Measurements from ENCODE around the gene SORCS2.

The SORCS2 gene

DNA sequence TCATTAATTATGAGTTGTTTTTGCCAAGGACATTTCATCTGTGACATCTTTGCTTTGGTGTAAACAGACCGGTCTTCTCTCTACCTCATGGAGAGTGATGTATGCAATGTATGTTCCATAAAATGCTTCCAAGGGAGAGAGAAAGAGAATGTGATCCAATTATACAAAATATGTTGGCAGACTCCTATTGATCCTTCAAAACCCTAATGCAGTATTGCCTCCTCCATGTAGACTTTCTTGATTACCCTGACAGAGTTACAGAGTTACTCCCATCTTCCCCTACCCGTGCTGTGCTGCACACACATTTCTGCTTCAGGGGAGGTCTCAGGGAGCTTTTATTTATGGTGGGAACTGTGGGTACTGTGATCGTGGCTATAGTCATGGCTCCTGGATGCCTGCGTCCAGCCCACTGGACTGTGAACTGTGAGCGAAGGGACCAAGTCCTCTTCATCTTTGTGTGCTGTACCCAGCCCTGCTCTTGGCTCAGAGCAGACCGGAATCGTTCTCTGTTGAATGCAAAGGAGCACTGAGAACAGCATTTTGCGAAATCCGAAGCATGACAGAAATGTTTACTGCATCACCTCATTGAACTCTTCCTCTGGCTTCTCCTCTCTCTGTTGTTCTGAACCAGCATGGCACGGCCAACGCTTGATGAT lies 32.7 kb downstream of the SORCS2 start:
- DNase-seq: no peak

DNA sequence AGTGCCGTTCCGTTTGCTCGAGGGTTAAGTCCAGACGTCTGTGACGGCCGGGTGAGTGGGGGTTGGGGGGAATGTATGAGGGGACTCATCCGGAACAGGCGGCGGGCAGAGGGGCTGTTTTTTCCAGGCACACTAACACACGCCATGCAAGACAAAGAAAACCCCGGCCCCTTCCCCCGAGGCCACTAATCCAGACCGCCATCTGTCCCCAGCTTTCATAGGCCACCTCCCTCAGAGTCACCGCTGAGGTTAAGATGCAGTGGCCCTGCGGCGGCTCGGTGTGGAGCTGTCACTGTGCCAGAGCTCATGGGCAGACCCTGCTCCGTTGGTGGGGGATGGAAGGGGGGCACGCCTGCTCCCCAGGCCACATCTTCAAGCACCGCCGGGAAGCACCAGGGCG lies 34.1 kb downstream of the SORCS2 start:
- DNase-seq: no peak

DNA sequence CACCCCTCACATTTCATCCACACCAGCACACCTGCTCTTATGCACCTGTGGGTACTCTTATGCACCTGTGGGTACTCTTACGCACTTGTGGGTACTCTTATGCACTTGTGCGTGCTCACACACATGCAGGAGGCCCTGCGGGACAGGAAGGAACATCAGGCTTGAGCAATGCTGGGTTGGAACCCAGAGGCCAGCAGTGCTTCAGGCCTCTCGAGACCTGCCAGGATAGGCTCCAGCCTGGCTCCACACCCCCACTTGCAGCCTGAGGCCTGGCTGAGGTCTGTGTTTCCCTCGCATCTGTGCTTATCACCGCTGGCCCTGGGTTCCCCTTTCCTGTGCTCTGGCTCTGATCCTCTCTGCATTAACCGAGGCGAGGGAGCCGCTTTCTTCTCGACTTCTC lies 34.7 kb downstream of the SORCS2 start:
- DNase-seq: no peak

DNA sequence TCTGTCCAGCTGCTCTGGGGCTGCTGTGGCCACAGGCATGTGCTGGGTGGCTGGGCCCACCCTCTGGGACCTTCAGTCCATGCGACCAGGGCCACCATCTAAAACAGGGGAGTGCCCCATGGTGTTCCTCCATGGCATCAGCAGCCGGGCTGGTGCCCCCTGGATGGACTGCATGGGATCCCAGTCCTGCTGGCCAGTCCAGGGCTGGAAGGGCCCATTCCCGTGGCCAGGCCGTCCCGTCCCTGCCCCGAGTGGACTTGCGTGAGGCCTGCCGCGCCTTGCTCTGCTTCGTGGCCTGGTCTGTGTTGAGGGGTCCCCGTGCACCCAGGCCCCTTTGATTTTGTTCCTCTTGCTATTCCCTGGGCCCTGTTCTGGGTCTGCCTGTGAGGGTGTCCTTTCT lies 36.4 kb downstream of the SORCS2 start:
- no peak for DNase-seq

DNA sequence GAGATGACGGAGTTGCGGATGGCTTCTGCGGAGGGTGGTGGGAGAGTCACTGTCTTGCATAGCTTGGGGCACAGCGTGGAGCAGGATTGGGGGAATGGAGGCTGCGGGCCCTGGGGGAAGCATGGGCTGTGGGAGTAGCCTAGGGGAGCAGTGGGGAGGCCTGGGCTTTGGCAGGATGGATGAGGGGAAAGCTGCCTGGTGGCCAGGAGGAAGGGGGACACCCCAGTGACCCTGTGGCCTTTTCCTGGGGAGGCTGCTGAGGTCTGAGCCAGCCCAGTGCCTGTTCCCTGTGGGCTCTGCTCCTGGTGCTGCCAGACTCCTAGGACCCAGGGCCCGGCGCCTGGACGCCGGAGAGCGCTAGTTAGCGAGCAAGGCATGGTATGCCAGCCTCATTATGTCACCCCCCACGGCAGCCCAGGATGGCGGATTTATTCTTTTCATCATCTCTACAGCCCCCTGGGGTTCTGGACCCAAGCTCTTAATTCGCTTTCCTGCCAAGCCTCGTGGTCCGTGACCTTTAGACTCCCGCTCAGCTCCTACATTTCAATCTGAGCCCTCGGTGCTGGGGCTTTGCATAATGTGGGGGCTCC lies 39.8 kb downstream of the SORCS2 start:
- DNase-seq: no peak

DNA sequence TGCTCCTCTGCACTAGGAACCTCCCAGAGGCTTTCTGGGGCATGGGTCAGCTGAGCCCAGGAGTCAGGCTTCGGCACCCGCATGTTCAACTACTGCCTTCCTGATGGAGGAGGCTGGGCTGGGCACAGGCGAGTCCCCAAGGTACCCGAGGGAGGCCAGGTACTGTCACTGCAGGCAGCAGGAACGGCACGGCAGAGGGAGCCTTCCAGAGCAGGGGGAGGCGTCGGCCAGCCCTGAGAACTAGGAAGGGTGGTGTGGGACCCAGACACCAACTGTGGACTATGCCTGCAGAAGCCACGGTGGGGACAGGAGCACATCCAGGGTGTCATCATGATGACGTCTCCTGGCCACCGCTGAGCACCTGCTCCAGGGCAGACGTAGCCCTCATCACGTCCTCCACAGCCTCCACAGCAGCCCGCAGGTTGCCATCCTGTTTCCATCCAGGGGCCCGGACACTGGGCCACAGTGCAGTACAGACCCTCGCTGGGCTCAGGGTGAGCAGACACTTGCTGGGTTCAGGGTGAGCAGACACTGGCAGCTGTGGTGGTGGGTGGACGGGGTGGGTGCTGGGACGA lies 40.8 kb downstream of the SORCS2 start:
- no peak for DNase-seq

DNA sequence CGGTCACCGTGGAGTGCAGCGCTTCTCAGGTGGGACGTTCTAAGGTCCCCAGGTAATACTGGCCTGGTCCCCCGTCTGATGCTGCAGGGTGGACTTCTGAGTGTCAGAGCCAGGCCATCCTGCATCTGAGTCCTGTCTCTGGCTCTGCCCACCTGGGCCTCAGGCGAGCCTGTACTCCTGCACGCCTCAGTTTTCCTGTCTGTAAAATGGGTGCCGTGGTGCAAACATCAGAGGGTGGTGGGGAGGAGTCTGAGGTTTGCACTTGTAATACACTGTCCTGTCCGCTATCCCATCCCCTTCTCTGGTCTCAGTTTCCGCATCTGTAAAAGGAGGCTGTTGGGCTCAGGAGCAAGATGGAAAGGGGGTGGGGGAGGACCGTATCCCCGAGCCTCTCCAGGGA lies 41.3 kb downstream of the SORCS2 start:
- no peak for DNase-seq

DNA sequence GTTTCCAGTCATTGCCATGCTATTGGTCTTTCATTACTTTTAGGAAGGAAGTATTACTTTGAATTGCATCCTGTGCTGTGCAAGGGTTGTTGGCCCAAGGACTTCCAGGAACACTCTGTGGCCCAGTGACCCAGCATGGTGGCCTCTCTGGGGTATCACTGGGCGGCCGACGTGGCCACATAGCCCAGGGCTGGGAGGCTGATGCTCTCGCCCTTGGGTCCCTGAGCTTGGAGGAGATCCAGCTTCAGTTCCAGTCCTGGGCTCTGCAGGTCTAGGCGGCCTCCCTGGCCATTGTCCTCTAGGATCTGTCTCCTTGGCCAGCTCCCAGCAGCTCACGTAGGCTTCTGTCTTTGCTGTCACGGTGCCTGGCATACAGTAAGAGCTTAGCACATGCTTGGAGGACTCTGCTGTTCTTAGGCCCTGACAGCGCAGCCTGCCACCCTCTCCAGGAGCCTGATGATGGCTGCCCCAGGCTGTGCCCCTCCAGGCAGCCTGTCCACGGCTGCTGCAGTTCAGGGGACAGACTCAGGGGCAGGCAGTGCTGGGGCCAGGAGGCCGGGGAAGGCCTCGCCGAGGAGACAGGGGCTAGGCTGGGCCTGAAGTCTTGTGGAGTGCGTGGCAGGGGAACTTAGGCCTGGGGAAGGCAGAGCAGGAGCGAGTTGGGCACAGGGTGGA lies 42.2 kb downstream of the SORCS2 start:
- no peak for DNase-seq

DNA sequence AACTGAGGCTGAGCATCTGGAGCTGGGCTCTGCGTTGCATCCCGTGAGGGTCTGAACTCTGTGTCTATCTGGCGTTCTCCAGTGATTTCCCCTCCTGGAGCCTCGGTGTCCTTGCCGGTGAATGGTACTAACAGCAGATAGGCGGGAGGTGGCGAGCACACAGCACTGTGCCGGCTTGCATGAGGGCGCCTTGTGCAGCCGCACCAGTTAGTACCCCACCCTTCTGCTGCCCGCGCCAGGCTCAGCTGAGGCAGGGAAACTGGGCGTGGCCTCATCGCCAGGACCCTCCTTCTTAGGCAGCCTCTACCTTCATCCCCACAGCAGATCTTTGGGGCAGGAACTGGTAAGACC lies 42.7 kb downstream of the SORCS2 start:
- DNase-seq: no peak

DNA sequence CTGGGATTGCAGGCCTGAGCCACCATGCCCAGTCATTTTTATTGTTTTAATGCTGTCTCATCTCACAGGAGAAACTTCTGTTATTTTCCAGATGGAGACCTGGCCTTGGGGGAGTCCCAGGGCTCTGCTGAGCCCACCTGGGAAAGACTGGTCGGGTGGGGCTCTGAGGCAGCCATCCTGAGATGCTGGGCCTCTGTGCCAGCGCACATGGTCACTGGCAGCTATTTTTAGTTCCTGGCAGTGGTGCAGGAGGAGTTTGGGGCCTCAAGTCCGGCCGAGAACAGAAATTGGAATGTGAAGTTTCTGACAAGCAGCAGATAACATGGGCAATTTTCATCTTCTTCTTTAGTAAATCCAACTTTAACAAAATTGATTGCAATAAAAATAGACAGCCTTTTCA lies 44.5 kb downstream of the SORCS2 start:
- DNase-seq: no peak

DNA sequence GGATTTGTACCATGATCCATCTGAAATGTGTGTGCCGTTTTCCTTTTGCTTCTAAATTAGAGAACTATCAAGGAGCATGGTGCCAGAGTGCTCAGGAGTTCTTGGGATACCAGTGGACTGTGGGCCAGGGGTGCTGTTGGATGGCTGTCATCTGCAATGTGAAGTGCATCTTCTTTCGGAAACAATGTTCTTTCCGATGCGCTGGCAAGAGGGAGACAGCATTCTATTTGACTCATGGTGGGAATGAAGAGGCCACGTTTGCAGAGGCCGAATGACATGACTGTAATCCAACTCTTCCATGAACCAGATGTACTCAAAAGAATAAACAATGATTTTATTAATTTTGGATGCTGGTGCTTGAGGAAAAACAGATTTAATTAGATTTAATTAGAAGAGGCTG lies 45.5 kb downstream of the SORCS2 start:
- peak; percentile 29 for DNase-seq

DNA sequence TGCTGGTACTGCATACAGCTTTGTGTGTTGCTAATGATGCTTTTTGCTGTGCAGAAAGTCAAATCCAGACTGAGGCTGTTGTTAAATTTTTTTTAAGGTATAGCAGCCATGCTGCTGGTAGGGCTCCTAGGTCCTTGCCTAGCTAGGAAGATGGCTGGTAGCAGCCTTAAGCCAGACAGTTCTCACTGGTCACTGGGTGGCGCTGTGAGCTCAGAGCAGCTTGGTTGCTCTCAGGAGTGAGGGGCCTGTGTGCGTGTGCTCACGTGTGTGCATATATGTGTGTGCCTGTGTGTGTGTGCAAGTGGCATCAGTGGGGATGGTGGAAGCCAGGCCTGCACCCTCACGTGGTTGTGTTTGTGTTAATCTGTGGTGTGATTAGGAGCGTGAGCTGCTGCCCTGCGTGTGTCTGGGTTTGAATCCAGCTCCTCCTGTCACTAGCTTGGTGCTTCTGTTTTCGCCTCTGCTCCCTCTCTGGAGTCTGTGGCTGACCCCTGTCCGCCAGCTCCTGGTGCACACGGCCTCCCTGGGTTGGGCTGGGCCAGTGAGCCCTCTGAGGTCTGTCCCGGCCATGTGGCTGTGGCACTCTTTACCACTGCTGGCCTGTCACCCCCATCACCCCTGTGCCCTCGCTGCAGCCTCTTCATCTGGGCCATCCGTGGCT lies 46.1 kb downstream of the SORCS2 start:
- DNase-seq: no peak

DNA sequence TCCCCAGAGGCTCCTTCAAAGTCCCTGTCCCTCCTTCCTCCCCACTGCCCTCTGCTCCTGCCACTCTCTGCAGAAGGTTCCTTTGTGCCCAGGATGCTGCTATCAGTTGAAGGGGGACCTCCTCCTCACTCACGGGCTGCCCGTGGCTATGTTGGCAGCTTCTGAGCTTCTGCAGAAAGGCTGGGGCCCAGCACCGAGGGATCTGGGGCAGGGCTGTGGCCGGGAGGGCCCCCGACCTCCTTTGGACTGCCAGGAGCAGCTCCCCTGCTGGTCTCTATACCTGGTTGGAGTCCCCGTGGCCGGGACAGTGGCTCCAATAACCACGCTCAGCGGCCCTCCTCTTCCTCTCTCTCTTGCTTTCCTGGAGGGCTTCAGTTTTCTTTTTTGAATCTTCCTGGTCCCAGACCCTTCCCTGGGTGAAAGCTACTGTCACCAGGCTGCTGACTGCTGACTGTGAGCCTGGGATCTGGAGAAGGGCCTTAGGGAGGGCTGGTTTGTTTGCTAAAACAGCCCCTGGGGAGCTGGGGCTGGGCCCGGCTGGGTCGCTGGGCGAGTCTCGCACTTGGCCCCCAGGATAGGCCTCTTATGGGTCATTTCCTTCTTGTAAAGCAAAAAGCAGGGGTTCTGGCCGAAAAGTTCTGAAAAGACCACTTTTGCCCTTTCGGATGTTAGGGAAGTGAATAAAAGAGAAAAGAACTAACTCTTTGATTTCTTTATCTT lies 46.9 kb downstream of the SORCS2 start:
- DNase-seq: no peak

DNA sequence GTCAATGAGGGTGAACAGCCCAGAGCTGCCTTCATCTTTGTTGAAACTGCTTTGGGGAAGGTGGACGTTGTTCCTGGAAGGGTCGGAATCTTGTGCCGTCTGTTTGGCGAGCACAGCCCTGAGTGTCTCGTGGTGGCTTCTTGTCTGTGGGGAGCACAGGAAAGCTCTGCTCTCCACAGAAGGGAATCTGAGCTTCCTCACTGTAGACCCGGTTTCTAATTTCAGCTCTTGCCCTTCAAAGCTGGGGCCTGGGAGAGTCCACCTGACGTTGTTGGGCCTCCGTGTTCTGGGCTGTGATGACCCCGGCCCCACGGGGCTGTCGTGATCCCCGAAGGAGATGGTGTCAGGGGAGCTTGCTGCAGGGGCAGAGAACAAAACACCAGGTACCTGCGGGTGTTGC lies 47.5 kb downstream of the SORCS2 start:
- DNase-seq: no peak

DNA sequence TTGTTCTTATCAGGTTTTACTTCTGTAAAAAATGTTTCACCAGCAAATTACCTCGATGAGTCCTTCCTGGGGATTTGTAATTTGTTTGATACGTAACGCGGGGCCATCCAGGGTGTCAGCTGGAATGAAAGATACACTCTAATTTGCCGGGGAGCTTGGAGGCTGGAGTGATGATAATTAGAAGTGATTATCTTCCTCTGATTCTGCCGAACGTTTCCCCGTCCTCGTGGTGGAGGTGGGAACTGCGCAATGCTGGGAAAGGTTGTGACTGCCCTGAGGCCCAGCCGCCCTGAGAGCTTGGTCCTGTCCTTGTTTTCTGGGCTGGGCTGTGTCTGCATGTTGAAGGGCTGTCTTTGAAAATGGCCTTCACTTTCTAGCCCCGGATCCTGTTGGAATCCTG lies 48.0 kb downstream of the SORCS2 start:
- no peak for DNase-seq

DNA sequence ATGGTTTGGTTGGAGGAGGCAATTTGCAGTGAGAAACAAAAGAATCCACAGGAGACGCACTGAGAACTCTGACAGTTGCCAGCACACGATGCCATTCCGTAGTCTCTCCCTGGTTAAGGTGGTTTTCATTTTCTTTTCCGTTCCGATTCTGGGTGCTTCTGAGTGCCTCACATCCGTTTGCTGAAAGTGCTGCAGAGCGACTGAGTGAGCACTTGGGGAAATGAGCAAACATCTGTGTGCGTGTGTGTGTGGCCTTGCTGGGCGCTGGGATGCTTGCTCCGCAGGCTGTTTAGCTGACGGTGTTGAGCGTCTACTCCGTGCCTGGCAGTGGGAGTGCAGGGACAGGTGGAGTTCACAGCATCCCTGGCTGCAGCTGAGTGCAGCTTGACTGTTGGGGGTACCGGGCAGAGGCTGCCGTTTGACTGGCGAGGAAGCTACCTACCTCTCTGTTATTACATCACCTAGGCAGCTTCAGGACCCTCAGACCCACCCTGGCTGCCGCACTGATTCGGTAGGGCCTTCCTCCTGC lies 49.3 kb downstream of the SORCS2 start:
- peak; percentile 20 for DNase-seq

DNA sequence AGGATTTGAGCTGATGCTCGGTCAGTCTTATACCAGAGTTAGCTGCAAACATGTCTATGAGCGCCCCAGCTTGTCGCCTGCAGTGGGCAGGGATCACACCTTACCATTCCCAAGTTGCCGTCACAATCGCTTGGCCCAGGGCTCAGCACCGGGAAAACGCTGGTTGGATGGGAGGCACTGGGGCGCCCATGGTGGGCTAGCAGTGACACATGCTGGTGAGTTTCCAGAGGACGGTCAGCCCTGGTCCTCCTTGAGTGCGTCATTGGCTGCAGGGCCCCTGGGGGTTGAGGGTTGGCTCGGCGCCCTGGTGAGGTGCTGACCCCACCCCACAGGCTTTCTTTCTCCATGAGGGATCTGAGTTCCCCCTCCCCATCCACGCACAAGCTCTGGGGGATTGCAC lies 50.4 kb downstream of the SORCS2 start:
- DNase-seq: no peak

DNA sequence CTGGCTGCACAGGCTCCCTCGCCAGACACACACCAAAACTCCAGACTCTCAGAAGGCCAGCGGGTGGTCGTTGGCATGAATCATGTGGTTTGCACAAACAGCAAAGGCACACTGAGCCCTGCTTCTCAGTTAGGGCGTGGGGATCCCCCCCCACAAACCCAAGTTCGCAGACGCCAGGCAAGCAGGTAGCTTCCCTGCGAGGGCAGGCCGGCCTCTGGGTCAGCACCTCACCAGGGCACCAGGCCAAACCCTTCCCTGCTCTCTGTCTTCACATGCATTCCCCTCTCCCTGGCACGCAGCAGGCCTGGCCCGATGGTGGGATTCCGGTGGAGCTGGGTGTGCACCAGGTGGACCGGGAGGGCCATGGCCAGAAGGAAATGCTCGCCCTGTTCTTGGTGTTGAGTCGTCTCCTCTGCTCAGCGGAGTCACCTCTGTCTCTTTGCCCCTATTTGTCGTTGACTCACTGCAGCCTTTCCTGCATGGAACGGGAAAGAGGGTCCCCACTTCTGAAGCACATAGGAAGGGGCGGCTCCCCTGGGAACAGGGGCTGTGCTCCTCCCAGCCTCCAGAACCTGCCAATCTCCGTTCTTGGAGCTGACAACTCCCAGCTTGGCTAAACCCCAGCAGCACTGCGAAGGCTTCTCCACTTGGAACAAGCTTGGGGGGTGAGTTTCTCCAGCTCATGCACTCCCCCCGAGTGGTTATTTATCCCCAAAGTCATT lies 51.4 kb downstream of the SORCS2 start:
- no peak for DNase-seq

DNA sequence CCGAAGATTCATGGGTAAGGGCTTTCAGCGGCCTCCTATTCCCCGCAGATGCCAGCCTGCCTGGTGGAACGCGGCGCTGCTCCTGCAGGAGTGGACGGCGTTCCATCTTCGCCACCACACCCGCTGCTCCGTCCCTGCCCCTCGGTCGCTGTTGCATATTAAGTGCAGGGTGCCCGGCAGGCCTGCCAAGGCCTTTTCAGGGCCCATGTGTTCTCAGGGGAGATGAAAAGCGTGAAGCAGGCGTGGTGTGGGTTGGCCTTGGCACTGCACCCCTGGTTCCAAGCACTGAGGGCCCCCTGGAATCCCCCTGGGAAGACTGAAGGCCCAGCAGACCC lies 52.0 kb downstream of the SORCS2 start:
- no peak for DNase-seq

DNA sequence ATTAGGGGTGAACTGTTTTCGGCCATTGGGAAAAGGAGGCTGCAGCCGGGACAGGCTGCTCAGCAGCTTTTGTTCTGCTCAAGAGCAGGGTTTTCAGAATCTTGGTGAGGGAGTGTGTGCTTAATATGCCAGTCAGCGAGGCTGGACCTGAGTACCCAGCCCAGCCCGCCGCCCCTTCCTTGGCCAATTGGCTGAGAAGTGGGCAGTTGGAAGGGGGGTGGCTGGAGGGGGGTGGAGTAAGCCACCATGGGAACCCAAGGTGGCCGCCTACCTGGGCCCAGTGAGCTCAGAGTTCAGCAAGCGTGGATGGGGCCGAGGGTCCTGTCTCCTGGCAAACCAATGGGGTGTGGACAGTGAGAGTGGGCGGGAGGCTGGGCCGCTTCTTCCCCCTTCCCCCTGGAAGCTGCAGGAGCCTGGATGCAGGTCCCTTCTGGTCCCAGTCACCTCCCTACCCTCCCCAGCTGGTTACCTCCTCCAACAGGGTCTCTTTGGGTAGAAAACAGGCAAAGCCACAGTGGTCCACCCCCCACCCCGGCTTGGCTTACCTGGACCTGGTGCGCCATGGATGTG lies 52.5 kb downstream of the SORCS2 start:
- no peak for DNase-seq

DNA sequence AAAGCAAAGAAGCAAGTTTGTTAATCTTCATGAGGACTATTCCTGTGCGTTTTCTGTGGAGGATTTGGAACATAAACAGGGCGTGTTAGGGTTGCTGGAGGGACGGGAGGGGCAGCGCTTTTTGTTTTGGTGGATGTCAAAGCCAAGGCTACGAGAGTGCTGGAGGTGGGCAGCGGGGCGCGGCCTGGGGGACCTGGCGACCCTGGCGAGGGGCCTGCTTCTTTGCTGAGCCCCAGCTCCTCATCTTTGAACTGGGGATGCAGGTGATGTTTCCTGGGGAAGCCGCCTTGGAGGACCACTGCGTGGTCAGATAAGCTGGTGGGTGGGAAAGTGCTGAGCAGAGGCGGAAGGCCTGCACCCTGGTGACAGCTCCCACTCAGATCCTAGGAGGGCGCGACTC lies 55.2 kb downstream of the SORCS2 start:
- DNase-seq: no peak

DNA sequence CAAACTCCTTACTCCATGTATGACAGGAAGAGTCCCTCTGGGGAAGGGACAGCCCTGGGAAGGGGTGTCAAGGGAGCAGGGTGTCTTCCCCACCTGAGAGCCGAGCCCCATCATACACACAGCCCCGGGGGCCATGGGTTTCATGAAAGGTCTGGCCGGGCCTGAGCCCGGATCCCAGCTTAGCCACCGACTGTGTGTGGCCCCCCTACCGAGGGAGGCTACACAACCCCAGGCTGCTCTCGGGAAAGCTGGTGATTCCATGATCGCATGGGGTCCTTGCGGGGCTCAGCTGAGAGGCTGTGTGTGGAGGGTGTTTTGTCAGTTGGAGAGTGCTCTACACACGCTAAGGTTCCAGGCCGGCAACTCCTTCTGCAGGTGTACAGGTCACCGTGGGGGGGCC lies 55.6 kb downstream of the SORCS2 start:
- DNase-seq: no peak
